ENCODE measurements around the gene KRT1.

The KRT1 gene

GRCh38 chr12:52634266-52635056 is 45.7 kb downstream of the KRT1 start:
- no peak for DNase-seq (ENCODE audit: low read depth)

GRCh38 chr12:52633383-52633782 is 46.8 kb downstream of the KRT1 start:
- DNase-seq (ENCODE audit: low read depth) = no peak

GRCh38 chr12:52632656-52633055 is 47.6 kb downstream of the KRT1 start:
- no peak for DNase-seq (ENCODE audit: low read depth)

- no peak for DNase-seq (ENCODE audit: low read depth)
These were observed 48.3 kb downstream of the KRT1 start for GRCh38 chr12:52631676-52632459.

DNA sequence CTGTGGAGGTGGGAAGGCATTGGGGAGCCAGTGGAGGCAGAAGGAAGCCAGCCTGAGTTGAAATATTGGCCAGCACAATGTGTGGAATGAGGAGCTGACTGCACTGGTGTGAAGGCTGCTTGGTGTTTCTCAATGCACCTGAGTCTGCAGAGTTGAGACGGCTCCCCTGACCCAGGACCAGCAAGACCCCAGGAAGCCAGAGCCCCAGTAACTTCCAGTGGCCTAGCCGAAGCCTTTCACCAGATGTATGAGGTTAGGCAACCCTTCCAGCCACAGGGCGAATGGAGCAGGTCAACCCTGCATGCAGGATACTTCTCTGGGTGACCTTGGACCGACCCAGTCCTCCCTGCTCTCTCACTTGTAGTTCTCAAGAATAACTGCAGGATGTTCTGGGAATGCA is 48.9 kb downstream of the KRT1 start:
- no peak for DNase-seq (ENCODE audit: low read depth)

GRCh38 chr12:52630599-52631200 is 49.5 kb downstream of the KRT1 start:
- no peak for DNase-seq (ENCODE audit: low read depth)

DNA sequence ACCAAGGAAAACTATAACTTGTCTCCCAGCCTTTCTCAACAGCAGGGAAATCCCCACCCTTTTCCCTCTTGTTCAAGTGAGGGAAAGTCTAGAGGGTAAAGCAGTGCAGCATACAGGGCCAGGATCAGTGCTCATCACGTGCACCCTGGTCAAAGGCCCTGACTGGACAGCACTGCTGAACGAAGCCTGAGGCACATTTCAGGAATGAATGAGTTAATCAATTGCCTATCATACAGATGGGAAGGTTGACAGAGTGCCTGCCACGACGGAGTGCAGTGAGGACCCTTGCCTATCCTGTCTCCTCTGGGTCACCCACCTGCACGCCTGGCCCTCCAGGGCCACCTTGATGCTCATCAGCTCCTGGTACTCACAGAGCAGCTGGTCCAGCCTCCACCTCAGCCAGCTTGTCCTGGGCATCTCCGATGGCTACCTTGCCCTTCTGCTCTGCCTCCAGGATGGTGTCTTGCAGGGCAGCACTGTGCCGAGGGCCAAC is 50.2 kb downstream of the KRT1 start:
- DNase-seq (ENCODE audit: low read depth) = no peak

DNA sequence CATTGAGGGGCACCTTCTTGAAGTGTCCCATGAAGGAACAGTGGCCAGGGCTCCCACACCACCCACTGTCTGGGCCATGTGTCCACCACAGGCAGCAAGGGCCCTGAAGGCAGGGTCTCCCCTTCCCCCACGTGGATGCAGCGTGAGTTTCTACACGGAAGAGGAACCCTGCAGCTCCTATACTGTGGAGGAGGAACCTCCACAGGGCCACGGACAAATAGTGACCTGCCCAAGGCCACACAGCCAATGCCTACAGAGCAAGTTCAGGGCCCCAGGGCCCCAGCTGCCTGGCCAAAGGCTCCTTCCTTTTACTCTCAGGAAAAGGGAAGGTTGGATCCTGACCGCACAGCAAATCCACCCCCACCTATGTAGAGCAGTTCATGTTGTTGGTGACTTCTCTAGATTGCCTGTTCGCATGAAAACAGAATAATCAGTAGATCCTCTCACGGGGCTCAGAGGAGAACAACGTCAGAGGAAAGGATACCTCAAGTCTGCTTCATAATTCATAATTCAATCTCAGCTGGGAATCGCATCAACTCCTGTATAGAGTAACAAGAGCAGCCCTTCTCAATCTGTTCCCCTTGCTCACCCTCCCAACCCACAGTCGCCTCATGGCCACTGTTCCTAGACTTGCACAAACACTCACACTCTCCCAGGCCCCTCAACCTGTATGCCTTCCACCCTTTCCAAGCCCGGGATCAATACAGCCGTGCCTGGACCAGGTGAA is 50.8 kb downstream of the KRT1 start:
- DNase-seq (ENCODE audit: low read depth) = no peak

DNA sequence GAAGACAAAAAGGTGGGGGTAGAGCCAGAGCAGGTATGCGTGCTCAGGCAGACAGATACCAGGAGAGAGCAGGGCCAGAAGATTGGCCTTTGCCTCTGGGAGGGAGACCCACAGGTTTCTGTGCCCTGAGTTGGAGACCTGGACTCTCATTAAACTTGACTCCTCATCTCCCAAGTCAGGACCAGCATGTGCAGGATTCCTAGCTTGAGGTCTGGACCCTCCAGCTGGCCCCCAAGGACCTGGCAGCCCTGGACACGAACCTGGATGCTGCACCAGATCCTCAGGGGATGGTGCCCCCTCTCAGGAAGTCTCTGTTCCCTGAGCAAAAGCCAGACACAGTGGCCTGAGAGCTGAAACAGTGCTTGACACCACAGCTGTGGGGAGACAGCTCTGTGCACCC is 51.4 kb downstream of the KRT1 start:
- DNase-seq (ENCODE audit: low read depth) = no peak

GRCh38 chr12:52628111-52628507 is 52.1 kb downstream of the KRT1 start:
- no peak for DNase-seq (ENCODE audit: low read depth)

GRCh38 chr12:52627395-52628110 is 52.7 kb downstream of the KRT1 start:
- no peak for DNase-seq (ENCODE audit: low read depth)
